A673 (cell line): Measurements from ENCODE around the gene FOXK1. TPM values are rescaled to one million over a fixed set of nuclear protein-coding genes. Genes with fewer than 3 reads are reported as not detected.
"Not testable (repeated sequence)": the region's sequence is repeated elsewhere in the genome, so short reads cannot be mapped to it uniquely, and the experiment has no call there.

Experiments
- BruUV-seq: library from RNA; stranded (reverse); fragments of 400-500 nt; replicated peaks from 2 replicates; lab custom pipeline; 2021; lab: Mats Ljungman, UMichigan
- CTCF ChIA-PET: fragments of 300-600 bp; sonication (Branson Sonifier 250); formaldehyde crosslinking; loops from one replicate; lab custom pipeline; 2022; ENCODE audit warnings: antibody characterized with exemption; lab: Charles Lee
- POLR2A ChIA-PET: fragments of 300-600 bp; sonication (Branson Sonifier 250); formaldehyde crosslinking; loops from one replicate; lab custom pipeline; 2022; ENCODE audit warnings: antibody characterized with exemption; ENCODE audit not compliant: low non-redundant PET; lab: Charles Lee
- DNase-seq: peaks from one replicate; pipeline ENCODE4 v3.0.0-alpha.2; 2015; ENCODE audit warnings: low spot score
- H3K27ac ChIP-seq: fragments of 200-600 bp; sonication (generic); 2 replicates; pipeline ENCODE4 v1.5.1; 2016; ENCODE audit warnings: mixed run types, low read depth, mild to moderate bottlenecking, mixed read lengths, antibody characterized with exemption, low read length; ENCODE audit not compliant: poor library complexity, severe bottlenecking
- H3K27me3 ChIP-seq: fragments of 200-600 bp; sonication (generic); replicated peaks from 2 replicates; pipeline ENCODE4 v1.6.1; 2017; ENCODE audit warnings: mixed run types, low read depth, mild to moderate bottlenecking, mixed read lengths, antibody characterized with exemption, low read length; ENCODE audit not compliant: insufficient read depth, poor library complexity
- H3K36me3 ChIP-seq: fragments of 200-600 bp; sonication (generic); 2 replicates; pipeline ENCODE4 v1.6.1; 2016; ENCODE audit warnings: mixed run types, mild to moderate bottlenecking, mixed read lengths, antibody characterized with exemption, low read length; ENCODE audit not compliant: insufficient read depth, poor library complexity, severe bottlenecking
- H3K4me1 ChIP-seq: fragments of 200-600 bp; sonication (generic); 2 replicates; pipeline ENCODE4 v1.6.1; 2017; ENCODE audit warnings: mixed run types, mild to moderate bottlenecking, mixed read lengths, antibody characterized with exemption, low read length; ENCODE audit not compliant: insufficient read depth, poor library complexity, severe bottlenecking
- H3K4me3 ChIP-seq: fragments of 200-600 bp; sonication (generic); 2 replicates; pipeline ENCODE4 v1.5.1; 2016; ENCODE audit warnings: low read depth, mixed run types, mild to moderate bottlenecking, mixed read lengths, low read length; ENCODE audit not compliant: poor library complexity, severe bottlenecking
- H3K9me3 ChIP-seq: fragments of 200-600 bp; sonication (generic); 2 replicates; pipeline ENCODE4 v1.6.1; 2016; ENCODE audit warnings: mixed run types, low read depth, mild to moderate bottlenecking, mixed read lengths, antibody characterized with exemption, low read length; ENCODE audit not compliant: poor library complexity, severe bottlenecking
- EZH2 ChIP-seq: fragments of 200-600 bp; sonication (generic); IDR thresholded peaks from 2 replicates; pipeline ENCODE4 v1.6.1; 2017; ENCODE audit warnings: borderline replicate concordance, low read depth, mild to moderate bottlenecking, mixed read lengths, antibody characterized with exemption, low read length; ENCODE audit not compliant: poor library complexity, severe bottlenecking
- intact Hi-C: fragments of 100-400 bp; cut with micrococcal nuclease; formaldehyde crosslinking; loops from one replicate; pipeline ENCODE4 v1.10.0; 2022; ENCODE audit not compliant: unreplicated experiment
- total RNA-seq: library from RNA; stranded (reverse); gene quantifications from 2 replicates; pipeline ENCODE4 v1.2.3, GENCODE V29; 2021
- TF ChIP-seq, protein P1 (sequence below): fragments of 300-800, 200-600 bp; sonication (generic); conservative IDR thresholded peaks from 2 replicates; pipeline ENCODE4 v1.5.1; 2017; ENCODE audit warnings: low read depth, mild to moderate bottlenecking, antibody characterized with exemption, low read length, moderate library complexity, mixed read lengths

The FOXK1 gene
- total RNA-seq, 1 experiment from 2014 or later, result 43.8 TPM

DNA sequence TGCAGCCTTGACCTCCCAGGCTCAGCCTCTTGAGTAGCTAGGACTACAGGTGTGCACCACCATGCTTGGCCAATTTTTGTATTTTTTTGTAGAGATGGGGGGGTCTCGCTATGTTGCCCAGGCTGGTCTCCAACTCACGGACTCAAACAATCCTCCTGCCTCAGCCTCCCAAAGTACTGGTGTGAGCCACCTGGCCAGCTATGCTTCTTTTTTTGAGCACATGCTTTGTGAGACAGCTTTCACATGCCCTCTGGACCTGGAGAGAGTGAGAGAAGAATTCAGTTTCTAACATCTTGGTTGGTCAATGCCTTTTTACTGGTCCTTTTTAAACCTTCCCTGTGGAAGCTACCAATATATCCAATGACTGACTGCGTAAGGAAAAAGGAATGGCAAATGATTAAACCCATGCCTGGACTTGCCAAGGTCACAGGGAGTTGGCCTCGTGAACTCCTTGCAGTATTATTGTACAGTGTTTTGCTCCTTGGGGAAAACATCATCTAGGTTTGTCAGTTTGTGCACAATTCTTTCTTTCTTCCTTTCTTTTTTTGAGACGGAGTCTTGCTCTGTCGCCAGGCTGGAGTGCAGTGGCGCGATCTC is 6.2 kb upstream of the FOXK1 start:
- Histone ChIP-seq H3K9me3 (peaks cover 6% of the 10 kb centered on the region), H3K36me3 (no peaks in the 10 kb centered on the region), H3K27ac (no peak overlapping the region), H3K4me3 (no peak overlapping the region), H3K4me1 (no peaks in the 10 kb centered on the region), H3K27me3 (no peaks in the 10 kb centered on the region)
- intact Hi-C loops, result no loop called here
- TF ChIP-seq EZH2, result no peak
- TF ChIP-seq, protein P1, sequence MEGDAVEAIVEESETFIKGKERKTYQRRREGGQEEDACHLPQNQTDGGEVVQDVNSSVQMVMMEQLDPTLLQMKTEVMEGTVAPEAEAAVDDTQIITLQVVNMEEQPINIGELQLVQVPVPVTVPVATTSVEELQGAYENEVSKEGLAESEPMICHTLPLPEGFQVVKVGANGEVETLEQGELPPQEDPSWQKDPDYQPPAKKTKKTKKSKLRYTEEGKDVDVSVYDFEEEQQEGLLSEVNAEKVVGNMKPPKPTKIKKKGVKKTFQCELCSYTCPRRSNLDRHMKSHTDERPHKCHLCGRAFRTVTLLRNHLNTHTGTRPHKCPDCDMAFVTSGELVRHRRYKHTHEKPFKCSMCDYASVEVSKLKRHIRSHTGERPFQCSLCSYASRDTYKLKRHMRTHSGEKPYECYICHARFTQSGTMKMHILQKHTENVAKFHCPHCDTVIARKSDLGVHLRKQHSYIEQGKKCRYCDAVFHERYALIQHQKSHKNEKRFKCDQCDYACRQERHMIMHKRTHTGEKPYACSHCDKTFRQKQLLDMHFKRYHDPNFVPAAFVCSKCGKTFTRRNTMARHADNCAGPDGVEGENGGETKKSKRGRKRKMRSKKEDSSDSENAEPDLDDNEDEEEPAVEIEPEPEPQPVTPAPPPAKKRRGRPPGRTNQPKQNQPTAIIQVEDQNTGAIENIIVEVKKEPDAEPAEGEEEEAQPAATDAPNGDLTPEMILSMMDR, result no peak
- no peak for DNase-seq
- CTCF ChIA-PET, result no interaction called here
- POLR2A ChIA-PET, result no interaction called here
- BruUV-seq, result no TSS peak

DNA sequence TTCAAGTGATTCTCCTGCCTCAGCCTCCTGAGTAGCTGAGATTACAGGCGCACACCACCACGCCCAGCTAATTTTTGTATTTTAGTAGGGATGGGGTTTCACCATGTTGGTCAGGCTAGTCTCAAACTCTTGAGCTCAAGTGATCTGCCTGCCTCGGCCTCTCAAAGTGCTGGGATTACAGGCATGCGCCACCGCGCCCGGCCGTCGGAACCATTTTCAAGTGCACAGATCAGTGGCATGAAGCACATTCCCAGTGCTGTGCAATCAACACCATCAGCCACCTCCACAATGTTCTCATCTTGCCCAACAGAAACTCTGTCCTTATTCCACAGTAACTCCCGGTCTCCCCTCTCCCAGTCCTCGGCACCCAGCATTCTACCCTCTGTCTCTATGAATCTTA is 4.6 kb upstream of the FOXK1 start:
- H3K27ac ChIP-seq, H3K4me1 ChIP-seq, CTCF ChIA-PET, intact Hi-C loops, BruUV-seq, H3K4me3 ChIP-seq, H3K36me3 ChIP-seq, POLR2A ChIA-PET, DNase-seq, H3K27me3 ChIP-seq, H3K9me3 ChIP-seq: not testable (repeated sequence)

DNA sequence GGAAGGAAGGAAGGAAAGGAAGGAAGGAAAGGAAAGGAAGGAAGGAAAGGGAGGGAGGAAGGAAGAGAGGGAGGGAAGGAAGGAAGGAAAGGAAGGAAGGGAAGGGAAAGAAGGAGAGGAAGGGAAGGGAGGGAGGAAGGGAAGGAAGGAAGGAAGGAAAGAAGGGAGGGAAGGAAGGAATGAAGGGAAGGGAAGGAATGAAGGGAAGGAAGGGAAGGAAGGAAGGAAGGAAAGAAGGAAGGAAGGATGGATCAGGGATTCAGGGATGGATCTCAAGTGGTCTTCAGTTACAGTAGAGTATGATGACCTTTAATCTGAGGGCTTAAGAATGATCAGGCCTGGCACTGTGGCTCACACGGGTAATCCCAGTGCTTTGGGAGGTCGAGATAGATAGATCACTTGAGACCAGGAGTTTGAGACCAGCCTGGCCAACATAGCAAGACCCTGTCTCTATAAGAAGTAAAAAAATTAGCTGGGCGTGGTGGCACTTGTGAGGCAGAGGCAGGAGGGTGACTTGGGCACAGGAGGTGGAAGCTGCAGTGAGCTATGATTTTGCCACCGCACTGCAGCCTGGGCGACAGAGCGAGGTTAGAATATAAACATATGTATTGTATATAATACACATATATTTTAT is 760 bp upstream of the FOXK1 start:
- H3K9me3 ChIP-seq, result no peaks in the 10 kb centered on the region
- peak overlapping the region; percentile 26 for H3K4me3 ChIP-seq
- peaks cover 5% of the 10 kb centered on the region for H3K36me3 ChIP-seq
- TF ChIP-seq, protein P1, result no peak
- TF ChIP-seq EZH2, result no peak
- ChIA-PET CTCF (interaction anchor here (0.6 kb wide), 1 partner anchor 17 kb away, joined by 8 read pairs; no protein-coding TSS in a partner anchor), POLR2A (no interaction called here)
- no peak overlapping the region for H3K27ac ChIP-seq
- no TSS peak for BruUV-seq
- DNase-seq, result no peak
- no peaks in the 10 kb centered on the region for H3K27me3 ChIP-seq
- H3K4me1 ChIP-seq, result peaks cover 13% of the 10 kb centered on the region
- intact Hi-C loops, result loop anchor here (2.0 kb wide), 1 partner anchor 41 kb away; no protein-coding TSS in a partner anchor
